SK-N-SH (cell line): ENCODE measurements around the gene DPEP3. TPM values are rescaled to one million over a fixed set of nuclear protein-coding genes. Genes with fewer than 3 reads are reported as not detected.

Experiments used
- CTCF ChIA-PET: fragments of 300-600, 350-600 bp; formaldehyde crosslinking; extraction: SDS; loops from one replicate; lab custom pipeline; 2021; lab: Yijun Ruan, JAX
- POLR2A ChIA-PET: fragments of 350-600 bp; sonication (Branson Sonifier 250); formaldehyde crosslinking; extraction: SDS; loops from one replicate; lab custom pipeline; 2020; ENCODE audit warnings: antibody characterized with exemption, inconsistent platforms; lab: Yijun Ruan, JAX
- DNase-seq: peaks from one replicate; pipeline ENCODE4 v3.0.0; 2012
- H2AFZ ChIP-seq: fragments of 200-600 bp; sonication (generic); 2 replicates; pipeline ENCODE4 v1.8.1; 2016; ENCODE audit warnings: antibody characterized with exemption, mild to moderate bottlenecking, low read depth
- H3F3A ChIP-seq: fragments of 200-600 bp; sonication (generic); replicated peaks from 2 replicates; pipeline ENCODE3; 2016; ENCODE audit warnings: antibody characterized with exemption, mild to moderate bottlenecking; ENCODE audit not compliant: insufficient read depth
- H3K27ac ChIP-seq, 2 experiments: fragments of 200-500 bp in 1 of 2; fragments of 200-600 bp in 1 of 2; sonication (Bioruptor generic) in 1 of 2; sonication (generic), shearing (Covaris generic) in 1 of 2; 2 replicates each; pipeline versions ENCODE4 v1.5.1 to v1.6.1; 2014 to 2016; ENCODE audit warnings: low read depth in 2 of 2, inconsistent platforms in 1 of 2, low read length in 1 of 2, mild to moderate bottlenecking in 1 of 2, mixed read lengths in 1 of 2
- H3K27me3 ChIP-seq: fragments of 200-600 bp; sonication (generic), shearing (Covaris generic); 2 replicates; pipeline ENCODE4 v1.6.1; 2016; ENCODE audit warnings: mixed run types; ENCODE audit not compliant: insufficient read depth
- H3K36me3 ChIP-seq, 2 experiments: fragments of 200-500 bp in 1 of 2; fragments of 200-600 bp in 1 of 2; sonication (Bioruptor generic) in 1 of 2; sonication (generic) in 1 of 2; replicated peaks in 1 of 2; 2 replicates each; pipeline versions ENCODE3 to v1.5.1; 2014 to 2016; ENCODE audit warnings: low read length in 1 of 2, mild to moderate bottlenecking in 1 of 2; ENCODE audit not compliant: insufficient read depth in 2 of 2, control insufficient read depth in 1 of 2
- H3K4me1 ChIP-seq, 2 experiments: fragments of 200-500 bp in 1 of 2; fragments of 200-600 bp in 1 of 2; sonication (Bioruptor generic) in 1 of 2; sonication (generic), shearing (Covaris generic) in 1 of 2; 2 replicates each; pipeline versions ENCODE4 v1.5.1 to v1.6.1; 2014 to 2016; ENCODE audit warnings: low read depth in 1 of 2, low read length in 1 of 2, mixed run types in 1 of 2; ENCODE audit not compliant: insufficient read depth in 2 of 2, control insufficient read depth in 1 of 2
- H3K4me2 ChIP-seq: fragments of 200-600 bp; sonication (generic), shearing (Covaris generic); 2 replicates; pipeline ENCODE4 v1.6.1; 2017; ENCODE audit warnings: mixed run types
- H3K4me3 ChIP-seq, 2 experiments: fragments of 200-500 bp in 1 of 2; fragments of 200-600 bp in 1 of 2; sonication (Bioruptor generic) in 1 of 2; sonication (generic), shearing (Covaris generic) in 1 of 2; 2 replicates each; pipeline versions ENCODE4 v1.5.1 to v1.8.1; 2014 to 2016; ENCODE audit warnings: low read depth in 2 of 2, inconsistent platforms in 1 of 2, low read length in 1 of 2, mild to moderate bottlenecking in 1 of 2, mixed read lengths in 1 of 2, moderate library complexity in 1 of 2
- H3K79me2 ChIP-seq: fragments of 200-600 bp; sonication (generic); 2 replicates; pipeline ENCODE4 v1.8.1; 2017; ENCODE audit warnings: mild to moderate bottlenecking; ENCODE audit not compliant: insufficient read depth
- H3K9ac ChIP-seq: fragments of 200-600 bp; sonication (generic); 2 replicates; pipeline ENCODE4 v1.6.1; 2017; ENCODE audit warnings: mixed run types
- H3K9me2 ChIP-seq: fragments of 200-600 bp; sonication (generic); 2 replicates; pipeline ENCODE4 v1.6.1; 2017; ENCODE audit warnings: mixed run types
- H3K9me3 ChIP-seq: fragments of 200-600 bp; sonication (generic); 2 replicates; pipeline ENCODE4 v1.6.1; 2017; ENCODE audit warnings: mixed run types, mild to moderate bottlenecking, moderate library complexity
- H4K20me1 ChIP-seq: fragments of 200-600 bp; sonication (generic); 2 replicates; pipeline ENCODE4 v1.6.1; 2017; ENCODE audit warnings: mild to moderate bottlenecking, mixed run types; ENCODE audit not compliant: insufficient read depth
- CHD2 ChIP-seq: fragments of 150-350 bp; IDR thresholded peaks from 2 replicates; pipeline ENCODE4 v1.6.1; 2018; ENCODE audit warnings: low read length; ENCODE audit not compliant: partially characterized antibody
- FOSL2 ChIP-seq: IDR thresholded peaks from 2 replicates; pipeline ENCODE4 v1.4.0; 2012; ENCODE audit warnings: low read depth, mild to moderate bottlenecking, moderate library complexity, borderline replicate concordance
- GABPA ChIP-seq: IDR thresholded peaks from 2 replicates; pipeline ENCODE4 v1.4.0; 2012; ENCODE audit warnings: low read depth, mild to moderate bottlenecking
- MEF2A ChIP-seq: IDR thresholded peaks from 2 replicates; pipeline ENCODE4 v1.4.0; 2012; ENCODE audit warnings: low read depth, borderline replicate concordance
- NFIC ChIP-seq: IDR thresholded peaks from 2 replicates; pipeline ENCODE4 v1.4.0; 2012; ENCODE audit warnings: borderline replicate concordance
- NRF1 ChIP-seq: IDR thresholded peaks from 2 replicates; pipeline ENCODE4 v1.6.1; 2012; ENCODE audit warnings: low read depth, mild to moderate bottlenecking, low read length
- RAD21 ChIP-seq: IDR thresholded peaks from 2 replicates; pipeline ENCODE4 v1.6.1; 2012; ENCODE audit warnings: mild to moderate bottlenecking, low read length
- RFX5 ChIP-seq: IDR thresholded peaks from 2 replicates; pipeline ENCODE4 v1.6.1; 2012; ENCODE audit warnings: mild to moderate bottlenecking, improper control_type of control experiment, low read length
- RXRA ChIP-seq: IDR thresholded peaks from 2 replicates; pipeline ENCODE4 v1.4.0; 2012; ENCODE audit warnings: low read depth, mild to moderate bottlenecking, borderline replicate concordance
- TAF1 ChIP-seq: IDR thresholded peaks from 2 replicates; pipeline ENCODE4 v1.6.1; 2012; ENCODE audit warnings: low read depth, mild to moderate bottlenecking, low read length, moderate library complexity, borderline replicate concordance
- TCF12 ChIP-seq: IDR thresholded peaks from 2 replicates; pipeline ENCODE4 v1.4.0; 2012
- TEAD4 ChIP-seq: IDR thresholded peaks from 2 replicates; pipeline ENCODE4 v1.4.0; 2012; ENCODE audit warnings: mild to moderate bottlenecking, borderline replicate concordance; ENCODE audit not compliant: insufficient read depth
- YY1 ChIP-seq: IDR thresholded peaks from 2 replicates; pipeline ENCODE4 v1.4.0; 2012; ENCODE audit warnings: low read depth, mild to moderate bottlenecking
- WGBS: methylation state at CpG from one replicate; pipeline ENCODE4 v1.1.6; 2017; ENCODE audit warnings: low lambda C conversion rate; 5-methylcytosine and 5-hydroxymethylcytosine counted together
- polyA plus RNA-seq, 3 experiments: library from polyadenylated mRNA; depleted of rRNA; stranded (reverse); fragments of >200 nt; gene quantifications; 2 replicates each; pipeline ENCODE4 v1.2.3, GENCODE V29; 2012
- TF ChIP-seq, protein P1 (sequence below): fragments of 200-600 bp; sonication (generic); IDR thresholded peaks from 2 replicates; pipeline ENCODE4 v1.6.1; 2017; ENCODE audit warnings: antibody characterized with exemption, mild to moderate bottlenecking, moderate library complexity
- TF ChIP-seq, protein P2 (sequence below): IDR thresholded peaks from 2 replicates; pipeline ENCODE4 v1.4.0; 2012; ENCODE audit warnings: low read depth
- TF ChIP-seq, protein P3 (sequence below): IDR thresholded peaks from 2 replicates; pipeline ENCODE4 v1.6.1; 2012; ENCODE audit warnings: mild to moderate bottlenecking, low read depth, low read length, moderate library complexity
- TF ChIP-seq, protein P4 (sequence below): IDR thresholded peaks from 2 replicates; pipeline ENCODE4 v1.4.0; 2012; ENCODE audit warnings: low read depth, borderline replicate concordance
- TF ChIP-seq, protein P5 (sequence below): IDR thresholded peaks from 2 replicates; pipeline ENCODE4; 2012

DPEP3 gene
- polyA plus RNA-seq, 1 of the 3 experiments (the other 2 are of a cell fraction): not detected

DNA sequence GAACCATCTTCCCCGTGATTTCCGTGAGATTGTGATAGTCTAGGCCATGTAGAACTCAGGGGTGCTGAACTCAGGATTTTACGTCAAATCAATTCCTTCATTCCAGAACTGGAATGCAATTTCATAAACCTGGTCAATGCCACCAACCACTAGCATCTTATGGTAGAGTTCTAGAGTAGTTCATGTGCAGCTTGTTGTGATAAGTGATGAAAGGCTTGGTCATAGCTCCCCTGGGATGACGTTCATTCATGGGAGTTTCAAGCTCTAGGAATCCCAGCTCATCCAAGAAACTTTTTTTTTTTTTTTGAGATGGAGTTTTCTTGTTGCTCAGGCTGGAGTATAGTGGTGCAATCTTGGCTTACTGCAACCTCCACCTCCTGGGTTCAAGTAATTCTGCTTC, 22.7 kb upstream of the DPEP3 start:
- TF ChIP-seq, protein P1, sequence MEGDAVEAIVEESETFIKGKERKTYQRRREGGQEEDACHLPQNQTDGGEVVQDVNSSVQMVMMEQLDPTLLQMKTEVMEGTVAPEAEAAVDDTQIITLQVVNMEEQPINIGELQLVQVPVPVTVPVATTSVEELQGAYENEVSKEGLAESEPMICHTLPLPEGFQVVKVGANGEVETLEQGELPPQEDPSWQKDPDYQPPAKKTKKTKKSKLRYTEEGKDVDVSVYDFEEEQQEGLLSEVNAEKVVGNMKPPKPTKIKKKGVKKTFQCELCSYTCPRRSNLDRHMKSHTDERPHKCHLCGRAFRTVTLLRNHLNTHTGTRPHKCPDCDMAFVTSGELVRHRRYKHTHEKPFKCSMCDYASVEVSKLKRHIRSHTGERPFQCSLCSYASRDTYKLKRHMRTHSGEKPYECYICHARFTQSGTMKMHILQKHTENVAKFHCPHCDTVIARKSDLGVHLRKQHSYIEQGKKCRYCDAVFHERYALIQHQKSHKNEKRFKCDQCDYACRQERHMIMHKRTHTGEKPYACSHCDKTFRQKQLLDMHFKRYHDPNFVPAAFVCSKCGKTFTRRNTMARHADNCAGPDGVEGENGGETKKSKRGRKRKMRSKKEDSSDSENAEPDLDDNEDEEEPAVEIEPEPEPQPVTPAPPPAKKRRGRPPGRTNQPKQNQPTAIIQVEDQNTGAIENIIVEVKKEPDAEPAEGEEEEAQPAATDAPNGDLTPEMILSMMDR: no peak
- TF ChIP-seq TCF12: no peak
- TF ChIP-seq, protein P2, sequence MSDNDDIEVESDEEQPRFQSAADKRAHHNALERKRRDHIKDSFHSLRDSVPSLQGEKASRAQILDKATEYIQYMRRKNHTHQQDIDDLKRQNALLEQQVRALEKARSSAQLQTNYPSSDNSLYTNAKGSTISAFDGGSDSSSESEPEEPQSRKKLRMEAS: no peak
- no peak for TF ChIP-seq RAD21
- TF ChIP-seq TAF1: no peak
- TF ChIP-seq, protein P3, sequence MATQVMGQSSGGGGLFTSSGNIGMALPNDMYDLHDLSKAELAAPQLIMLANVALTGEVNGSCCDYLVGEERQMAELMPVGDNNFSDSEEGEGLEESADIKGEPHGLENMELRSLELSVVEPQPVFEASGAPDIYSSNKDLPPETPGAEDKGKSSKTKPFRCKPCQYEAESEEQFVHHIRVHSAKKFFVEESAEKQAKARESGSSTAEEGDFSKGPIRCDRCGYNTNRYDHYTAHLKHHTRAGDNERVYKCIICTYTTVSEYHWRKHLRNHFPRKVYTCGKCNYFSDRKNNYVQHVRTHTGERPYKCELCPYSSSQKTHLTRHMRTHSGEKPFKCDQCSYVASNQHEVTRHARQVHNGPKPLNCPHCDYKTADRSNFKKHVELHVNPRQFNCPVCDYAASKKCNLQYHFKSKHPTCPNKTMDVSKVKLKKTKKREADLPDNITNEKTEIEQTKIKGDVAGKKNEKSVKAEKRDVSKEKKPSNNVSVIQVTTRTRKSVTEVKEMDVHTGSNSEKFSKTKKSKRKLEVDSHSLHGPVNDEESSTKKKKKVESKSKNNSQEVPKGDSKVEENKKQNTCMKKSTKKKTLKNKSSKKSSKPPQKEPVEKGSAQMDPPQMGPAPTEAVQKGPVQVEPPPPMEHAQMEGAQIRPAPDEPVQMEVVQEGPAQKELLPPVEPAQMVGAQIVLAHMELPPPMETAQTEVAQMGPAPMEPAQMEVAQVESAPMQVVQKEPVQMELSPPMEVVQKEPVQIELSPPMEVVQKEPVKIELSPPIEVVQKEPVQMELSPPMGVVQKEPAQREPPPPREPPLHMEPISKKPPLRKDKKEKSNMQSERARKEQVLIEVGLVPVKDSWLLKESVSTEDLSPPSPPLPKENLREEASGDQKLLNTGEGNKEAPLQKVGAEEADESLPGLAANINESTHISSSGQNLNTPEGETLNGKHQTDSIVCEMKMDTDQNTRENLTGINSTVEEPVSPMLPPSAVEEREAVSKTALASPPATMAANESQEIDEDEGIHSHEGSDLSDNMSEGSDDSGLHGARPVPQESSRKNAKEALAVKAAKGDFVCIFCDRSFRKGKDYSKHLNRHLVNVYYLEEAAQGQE: no peak
- no peak for TF ChIP-seq CHD2
- no peak for TF ChIP-seq NRF1
- TF ChIP-seq, protein P4, sequence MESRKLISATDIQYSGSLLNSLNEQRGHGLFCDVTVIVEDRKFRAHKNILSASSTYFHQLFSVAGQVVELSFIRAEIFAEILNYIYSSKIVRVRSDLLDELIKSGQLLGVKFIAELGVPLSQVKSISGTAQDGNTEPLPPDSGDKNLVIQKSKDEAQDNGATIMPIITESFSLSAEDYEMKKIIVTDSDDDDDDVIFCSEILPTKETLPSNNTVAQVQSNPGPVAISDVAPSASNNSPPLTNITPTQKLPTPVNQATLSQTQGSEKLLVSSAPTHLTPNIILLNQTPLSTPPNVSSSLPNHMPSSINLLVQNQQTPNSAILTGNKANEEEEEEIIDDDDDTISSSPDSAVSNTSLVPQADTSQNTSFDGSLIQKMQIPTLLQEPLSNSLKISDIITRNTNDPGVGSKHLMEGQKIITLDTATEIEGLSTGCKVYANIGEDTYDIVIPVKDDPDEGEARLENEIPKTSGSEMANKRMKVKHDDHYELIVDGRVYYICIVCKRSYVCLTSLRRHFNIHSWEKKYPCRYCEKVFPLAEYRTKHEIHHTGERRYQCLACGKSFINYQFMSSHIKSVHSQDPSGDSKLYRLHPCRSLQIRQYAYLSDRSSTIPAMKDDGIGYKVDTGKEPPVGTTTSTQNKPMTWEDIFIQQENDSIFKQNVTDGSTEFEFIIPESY: no peak
- no peak for TF ChIP-seq RXRA
- TF ChIP-seq TEAD4: no peak
- no peak for TF ChIP-seq MEF2A
- TF ChIP-seq, protein P5, sequence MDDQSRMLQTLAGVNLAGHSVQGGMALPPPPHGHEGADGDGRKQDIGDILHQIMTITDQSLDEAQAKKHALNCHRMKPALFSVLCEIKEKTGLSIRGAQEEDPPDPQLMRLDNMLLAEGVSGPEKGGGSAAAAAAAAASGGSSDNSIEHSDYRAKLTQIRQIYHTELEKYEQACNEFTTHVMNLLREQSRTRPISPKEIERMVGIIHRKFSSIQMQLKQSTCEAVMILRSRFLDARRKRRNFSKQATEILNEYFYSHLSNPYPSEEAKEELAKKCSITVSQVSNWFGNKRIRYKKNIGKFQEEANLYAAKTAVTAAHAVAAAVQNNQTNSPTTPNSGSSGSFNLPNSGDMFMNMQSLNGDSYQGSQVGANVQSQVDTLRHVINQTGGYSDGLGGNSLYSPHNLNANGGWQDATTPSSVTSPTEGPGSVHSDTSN: no peak
- no peak for TF ChIP-seq NFIC
- no peak for TF ChIP-seq RFX5
- TF ChIP-seq YY1: no peak
- no peak for TF ChIP-seq GABPA
- no peak for TF ChIP-seq FOSL2
- CTCF ChIA-PET: interaction anchor here (0.7 to 2.0 kb wide), 5 partner anchors 9 to 251 kb away, joined by 3 to 9 read pairs (median 4); no protein-coding TSS in a partner anchor
- H3K79me2 ChIP-seq: no peaks in the 10 kb centered on the region
- WGBS: 67% methylated on average over 4 of the region's 4 CpGs
- H3K4me1 ChIP-seq: no peaks in the 10 kb centered on the region
- H3K9ac ChIP-seq: no peak overlapping the region
- DNase-seq: no peak
- H3K4me2 ChIP-seq: no peak overlapping the region
- no peaks in the 10 kb centered on the region for H3K27me3 ChIP-seq
- H4K20me1 ChIP-seq: no peaks in the 10 kb centered on the region
- no peak overlapping the region for H3K27ac ChIP-seq
- no peaks in the 10 kb centered on the region for H3K9me2 ChIP-seq
- no peaks in the 10 kb centered on the region for H3K36me3 ChIP-seq
- no peaks in the 10 kb centered on the region for H3K9me3 ChIP-seq
- no peaks in the 10 kb centered on the region for H3F3A ChIP-seq
- H3K4me3 ChIP-seq: no peak overlapping the region
- H2AFZ ChIP-seq: no peak overlapping the region
- POLR2A ChIA-PET: no interaction called here
